CD4-positive, CD25-positive, alpha-beta regulatory T cell (primary cell): Measurements from ENCODE around the gene KYNU. TPM values are rescaled to one million over a fixed set of nuclear protein-coding genes. Genes with fewer than 3 reads are reported as not detected.
"Not testable (repeated sequence)": the region's sequence is repeated elsewhere in the genome, so short reads cannot be mapped to it uniquely, and the experiment has no call there.

Experiments
- ATAC-seq, 2 donors: fragments of 150-1000 bp; cut with Tn5 transposase; one replicate each; pipeline ENCODE4 v1.10.0; 2021; ENCODE audit warnings: low read depth in 2 of 2, moderate number of reproducible peaks in 2 of 2, moderate library complexity in 1 of 2
- DNase-seq, 3 donors: peaks; one replicate each; pipeline versions ENCODE4 v3.0.0 to v3.0.0-alpha.2; 2012 to 2022; ENCODE audit warnings: mixed read lengths in 1 of 3
- H3K27ac ChIP-seq: one replicate; pipeline ENCODE4 v1.7.0; 2013; ENCODE audit warnings: mild to moderate bottlenecking, low read length; ENCODE audit not compliant: insufficient read depth, poor library complexity, severe bottlenecking
- H3K27me3 ChIP-seq: one replicate; pipeline ENCODE4 v1.7.0; 2013; ENCODE audit warnings: low read length; ENCODE audit not compliant: control insufficient read depth, insufficient read depth
- H3K36me3 ChIP-seq: one replicate; pipeline ENCODE4 v1.7.0; 2013; ENCODE audit warnings: mild to moderate bottlenecking, low read length, moderate library complexity; ENCODE audit not compliant: control insufficient read depth, insufficient read depth
- H3K4me1 ChIP-seq: 2 replicates; pipeline ENCODE4 v1.7.0; 2013; ENCODE audit warnings: mild to moderate bottlenecking, low read length; ENCODE audit not compliant: insufficient read depth, control insufficient read depth, poor library complexity, severe bottlenecking
- H3K4me3 ChIP-seq: one replicate; pipeline ENCODE4 v1.7.0; 2013; ENCODE audit warnings: low read depth, mild to moderate bottlenecking, low read length, moderate library complexity
- H3K9me3 ChIP-seq, 2 experiments: 1 replicate in 1 of 2; 2 replicates in 1 of 2; pipeline ENCODE4 v1.7.0; 2013; ENCODE audit warnings: low read length in 2 of 2, mild to moderate bottlenecking in 1 of 2, moderate library complexity in 1 of 2; ENCODE audit not compliant: control insufficient read depth in 2 of 2
- H3K27ac Mint-ChIP-seq, 3 donors: one replicate each; pipeline ENCODE4 v1.8.0; 2020 to 2022; ENCODE audit warnings: mild to moderate bottlenecking in 3 of 3, mixed read lengths in 3 of 3, moderate library complexity in 2 of 3
- H3K27me3 Mint-ChIP-seq: one replicate; pipeline ENCODE4 v1.8.0; 2022; ENCODE audit warnings: mild to moderate bottlenecking, mixed read lengths
- H3K36me3 Mint-ChIP-seq: one replicate; pipeline ENCODE4 v1.8.0; 2020; ENCODE audit warnings: mixed read lengths
- H3K4me1 Mint-ChIP-seq, 4 donors: one replicate each; pipeline ENCODE4 v1.8.0; 2020 to 2022; ENCODE audit warnings: mixed read lengths in 4 of 4, mild to moderate bottlenecking in 1 of 4
- H3K4me3 Mint-ChIP-seq, 4 donors: one replicate each; pipeline ENCODE4 v1.8.0; 2020 to 2022; ENCODE audit warnings: mild to moderate bottlenecking in 4 of 4, mixed read lengths in 4 of 4, moderate library complexity in 3 of 4
- H3K9me3 Mint-ChIP-seq, 7 donors: one replicate each; pipeline ENCODE4 v1.8.0; 2020 to 2022; ENCODE audit warnings: mixed read lengths in 7 of 7, mild to moderate bottlenecking in 3 of 7, moderate library complexity in 2 of 7
- polyA plus RNA-seq, 4 donors: library from polyadenylated mRNA; unstranded; fragments of 300-500 nt; fragmentation: Illumina TruSeq; gene quantifications; one replicate each; pipeline ENCODE4 v1.2.3, GENCODE V29; 2021
- total RNA-seq: library from RNA; stranded (reverse); gene quantifications from one replicate; pipeline ENCODE4 v1.2.3, GENCODE V29; 2022

KYNU gene
- total and polyA plus RNA-seq, 5 donors from 2014 or later = 0.08 TPM; not detected in 4

DNA sequence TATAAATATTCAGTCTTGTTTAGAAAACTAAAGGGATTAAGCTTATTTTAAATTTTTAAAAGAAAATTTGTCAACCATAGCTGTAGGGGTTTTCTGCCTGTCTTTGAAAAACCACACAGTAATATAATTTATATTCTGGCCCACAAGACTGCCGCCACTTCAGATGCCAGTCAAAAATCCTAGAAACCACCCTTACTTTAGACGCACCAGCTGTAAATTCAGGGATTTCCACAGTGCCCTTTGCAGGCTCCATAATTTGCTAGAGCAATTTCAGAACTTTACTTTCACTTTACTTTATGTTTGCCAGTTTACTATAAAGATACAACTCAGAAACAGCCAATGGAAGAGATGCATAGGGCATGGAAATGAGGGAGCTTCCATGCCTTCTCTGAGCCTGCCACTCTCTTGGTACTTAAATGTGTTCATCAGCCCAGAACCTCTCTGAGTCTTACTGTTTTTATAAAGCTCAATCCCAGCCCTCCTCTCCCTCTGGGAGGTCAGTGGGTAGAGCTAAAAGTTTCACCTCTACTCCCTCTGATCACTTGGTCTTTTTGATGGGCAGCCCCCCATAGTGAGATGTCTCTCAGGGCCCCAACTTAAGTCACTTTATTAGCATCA lies 63.3 kb downstream of the KYNU start:
- Histone ChIP-seq H3K36me3 (no peaks in the 10 kb centered on the region), H3K27ac (no peak overlapping the region), H3K4me3 (no peak overlapping the region), H3K9me3 (no peaks in the 10 kb centered on the region), H3K27me3 (peaks cover 2% of the 10 kb centered on the region), H3K4me1 (no peaks in the 10 kb centered on the region)
- no peak for ATAC-seq
- peaks cover 0 to 2% (median 0%) of the 10 kb centered on the region in 7 donors for H3K9me3 Mint-ChIP-seq
- H3K27me3 Mint-ChIP-seq = peaks cover 9% of the 10 kb centered on the region
- H3K4me1 Mint-ChIP-seq = no peaks in the 10 kb centered on the region
- H3K4me3 Mint-ChIP-seq = no peak overlapping the region
- H3K27ac Mint-ChIP-seq = no peak overlapping the region
- no peaks in the 10 kb centered on the region for H3K36me3 Mint-ChIP-seq
- no peak for DNase-seq

DNA sequence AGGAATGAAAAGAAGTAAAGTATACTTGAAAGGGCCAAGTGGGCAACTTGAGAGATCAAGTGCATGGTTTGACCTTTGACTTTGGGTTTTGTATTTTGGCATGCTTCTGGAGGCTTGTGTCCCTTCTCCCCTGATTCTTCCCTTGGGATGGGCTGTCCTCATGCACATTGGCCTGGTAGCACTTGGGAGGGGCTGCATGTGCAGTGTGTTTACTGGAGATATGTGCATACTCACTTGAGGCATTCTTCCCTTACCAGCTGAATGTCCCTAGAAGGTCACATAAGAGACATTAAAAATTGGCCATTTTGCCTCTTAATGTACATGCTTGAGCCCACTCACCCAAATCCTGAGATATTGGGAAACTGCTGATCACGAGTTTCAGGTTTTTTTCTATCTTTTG lies 65.2 kb downstream of the KYNU start:
- H3K36me3 ChIP-seq = no peaks in the 10 kb centered on the region
- no peak overlapping the region for H3K4me3 Mint-ChIP-seq
- H3K36me3 Mint-ChIP-seq = no peaks in the 10 kb centered on the region
- no peaks in the 10 kb centered on the region for H3K9me3 Mint-ChIP-seq
- no peak overlapping the region for H3K4me3 ChIP-seq
- DNase-seq = no peak
- ATAC-seq = no peak
- H3K27ac Mint-ChIP-seq = no peak overlapping the region
- peaks cover 9% of the 10 kb centered on the region for H3K27me3 Mint-ChIP-seq
- no peaks in the 10 kb centered on the region for H3K9me3 ChIP-seq
- no peaks in the 10 kb centered on the region for H3K4me1 Mint-ChIP-seq
- H3K4me1 ChIP-seq = no peaks in the 10 kb centered on the region
- peaks cover 2% of the 10 kb centered on the region for H3K27me3 ChIP-seq
- H3K27ac ChIP-seq = no peak overlapping the region

DNA sequence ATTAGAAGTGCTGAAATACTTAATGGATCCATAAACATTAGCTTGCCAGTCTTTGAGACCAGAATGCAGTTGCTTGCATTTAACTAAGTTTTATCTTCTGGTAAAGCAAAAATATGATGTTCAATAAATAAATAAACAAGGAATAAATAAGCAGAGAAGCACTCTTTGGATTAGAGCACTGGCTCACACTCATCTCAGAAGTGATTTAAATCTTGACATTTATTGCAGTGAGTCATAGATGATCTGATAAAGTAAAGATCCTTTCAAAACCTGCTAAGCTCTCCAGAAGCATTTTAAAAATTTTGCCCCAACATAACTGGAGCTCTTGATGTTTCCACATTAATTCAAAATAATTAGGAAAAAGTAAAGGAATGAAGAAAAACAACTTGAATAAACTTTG lies 66.8 kb downstream of the KYNU start:
- no peaks in the 10 kb centered on the region for H3K9me3 ChIP-seq
- Mint-ChIP-seq H3K27me3 (peaks cover 9% of the 10 kb centered on the region), H3K36me3 (no peaks in the 10 kb centered on the region), H3K9me3 (no peaks in the 10 kb centered on the region), H3K4me1 (no peaks in the 10 kb centered on the region), H3K27ac (no peak overlapping the region), H3K4me3 (no peak overlapping the region)
- peaks cover 2% of the 10 kb centered on the region for H3K27me3 ChIP-seq
- no peak overlapping the region for H3K4me3 ChIP-seq
- H3K4me1 ChIP-seq = no peaks in the 10 kb centered on the region
- DNase-seq (no peak), ATAC-seq (no peak)
- no peaks in the 10 kb centered on the region for H3K36me3 ChIP-seq
- no peak overlapping the region for H3K27ac ChIP-seq

DNA sequence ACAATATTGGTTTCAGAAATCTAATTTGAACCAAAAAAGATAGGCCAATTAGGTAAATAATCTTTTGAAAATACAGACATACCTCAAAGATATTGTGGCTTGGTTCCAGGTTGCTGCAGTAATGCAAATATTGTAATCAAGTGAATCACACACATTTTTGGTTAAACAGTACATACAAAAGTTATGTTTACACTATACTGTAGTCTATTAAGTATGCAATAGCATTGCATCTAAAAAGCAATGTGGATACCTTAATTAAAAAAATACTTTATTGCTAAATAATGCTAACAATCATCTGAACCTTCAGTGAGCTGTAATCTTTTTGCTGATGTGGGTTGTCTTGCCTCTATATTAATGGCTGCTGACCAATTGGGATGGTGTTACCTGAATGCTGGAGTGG lies 67.3 kb downstream of the KYNU start:
- H3K36me3 Mint-ChIP-seq = no peaks in the 10 kb centered on the region
- H3K9me3 Mint-ChIP-seq = peaks cover 0 to 1% (median 0%) of the 10 kb centered on the region in 7 donors
- no peak overlapping the region for H3K4me3 Mint-ChIP-seq
- ATAC-seq (no peak), DNase-seq (no peak)
- Histone ChIP-seq H3K4me3 (no peak overlapping the region), H3K4me1 (no peaks in the 10 kb centered on the region), H3K27me3 (peaks cover 2% of the 10 kb centered on the region), H3K27ac (no peak overlapping the region), H3K9me3 (no peaks in the 10 kb centered on the region), H3K36me3 (no peaks in the 10 kb centered on the region)
- no peaks in the 10 kb centered on the region for H3K4me1 Mint-ChIP-seq
- no peak overlapping the region for H3K27ac Mint-ChIP-seq
- H3K27me3 Mint-ChIP-seq = peaks cover 9% of the 10 kb centered on the region

DNA sequence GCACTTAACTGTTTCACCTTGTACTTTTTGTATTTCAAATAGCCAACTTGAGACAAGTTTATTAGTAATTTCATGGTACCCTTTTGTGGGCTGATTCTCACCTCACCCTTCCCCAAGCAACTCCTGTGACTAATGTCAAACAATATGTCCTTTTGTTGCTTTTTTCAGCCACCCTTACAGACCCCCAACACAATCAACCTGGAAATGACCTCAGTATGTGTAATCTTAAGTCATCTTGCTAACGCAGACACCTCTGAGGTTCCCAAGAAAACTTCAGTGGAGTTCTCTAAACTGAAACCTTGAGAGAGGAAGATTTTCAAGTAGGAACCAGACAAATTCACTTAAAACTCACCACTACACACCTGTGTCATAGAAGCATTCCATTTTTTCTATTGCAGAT lies 69.5 kb downstream of the KYNU start:
- Histone ChIP-seq H3K4me3 (no peak overlapping the region), H3K4me1 (no peaks in the 10 kb centered on the region), H3K36me3 (no peaks in the 10 kb centered on the region), H3K27me3 (no peaks in the 10 kb centered on the region), H3K9me3 (no peaks in the 10 kb centered on the region), H3K27ac (no peak overlapping the region)
- no peaks in the 10 kb centered on the region for H3K4me1 Mint-ChIP-seq
- H3K27me3 Mint-ChIP-seq = peaks cover 4% of the 10 kb centered on the region
- H3K36me3 Mint-ChIP-seq = no peaks in the 10 kb centered on the region
- H3K27ac Mint-ChIP-seq = no peak overlapping the region
- H3K9me3 Mint-ChIP-seq = peaks cover 0 to 4% (median 0%) of the 10 kb centered on the region in 7 donors
- no peak for DNase-seq
- ATAC-seq = no peak
- no peak overlapping the region for H3K4me3 Mint-ChIP-seq

DNA sequence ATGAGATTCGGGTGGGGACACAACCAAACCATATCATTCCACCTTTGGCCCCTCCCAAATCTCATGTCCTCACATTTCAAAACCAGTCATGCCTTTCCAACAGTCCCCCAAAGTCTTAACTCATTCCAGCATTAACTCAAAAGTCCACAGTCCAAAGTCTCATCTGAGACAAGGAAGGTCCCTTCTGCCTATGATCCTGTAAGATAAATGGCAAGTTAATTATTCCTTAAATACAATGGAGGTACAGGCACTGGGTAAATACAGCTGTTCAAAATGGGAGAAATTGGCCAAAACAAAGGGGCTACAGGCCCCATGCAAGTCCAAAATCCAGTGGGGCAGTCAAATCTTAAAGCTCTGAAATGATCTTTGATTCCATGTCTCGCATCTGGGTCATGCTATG lies 71.3 kb downstream of the KYNU start:
- H3K4me3 ChIP-seq, ATAC-seq, H3K27ac Mint-ChIP-seq, H3K4me1 Mint-ChIP-seq, DNase-seq, H3K27me3 Mint-ChIP-seq, H3K9me3 ChIP-seq, H3K4me3 Mint-ChIP-seq, H3K36me3 ChIP-seq, H3K36me3 Mint-ChIP-seq, H3K4me1 ChIP-seq, H3K27ac ChIP-seq, H3K9me3 Mint-ChIP-seq, H3K27me3 ChIP-seq: not testable (repeated sequence)

DNA sequence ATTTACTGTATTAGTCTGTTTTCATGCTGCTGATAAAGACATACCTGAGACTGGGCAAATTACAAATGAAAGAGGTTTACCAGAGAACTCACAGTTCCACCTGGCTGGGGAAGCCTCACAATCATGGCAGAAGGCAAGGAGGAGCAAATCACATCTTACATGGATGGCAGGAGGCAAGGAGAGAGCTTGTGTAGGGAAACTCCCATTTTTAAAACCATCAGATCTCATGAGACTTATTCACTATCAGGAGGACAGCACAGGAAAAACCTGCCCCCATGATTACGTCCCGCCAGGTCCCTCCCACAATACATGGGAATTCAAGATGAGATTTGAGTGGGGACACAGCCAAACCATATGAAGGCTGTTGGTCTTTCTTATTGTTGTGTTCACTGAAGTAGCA lies 72.9 kb downstream of the KYNU start:
- H3K4me1 Mint-ChIP-seq, H3K36me3 ChIP-seq, H3K4me3 ChIP-seq, H3K4me3 Mint-ChIP-seq, H3K4me1 ChIP-seq, ATAC-seq, DNase-seq, H3K27ac ChIP-seq, H3K9me3 Mint-ChIP-seq, H3K27me3 ChIP-seq, H3K36me3 Mint-ChIP-seq, H3K9me3 ChIP-seq, H3K27ac Mint-ChIP-seq: not testable (repeated sequence)
- peaks cover 15% of the 10 kb centered on the region for H3K27me3 Mint-ChIP-seq

DNA sequence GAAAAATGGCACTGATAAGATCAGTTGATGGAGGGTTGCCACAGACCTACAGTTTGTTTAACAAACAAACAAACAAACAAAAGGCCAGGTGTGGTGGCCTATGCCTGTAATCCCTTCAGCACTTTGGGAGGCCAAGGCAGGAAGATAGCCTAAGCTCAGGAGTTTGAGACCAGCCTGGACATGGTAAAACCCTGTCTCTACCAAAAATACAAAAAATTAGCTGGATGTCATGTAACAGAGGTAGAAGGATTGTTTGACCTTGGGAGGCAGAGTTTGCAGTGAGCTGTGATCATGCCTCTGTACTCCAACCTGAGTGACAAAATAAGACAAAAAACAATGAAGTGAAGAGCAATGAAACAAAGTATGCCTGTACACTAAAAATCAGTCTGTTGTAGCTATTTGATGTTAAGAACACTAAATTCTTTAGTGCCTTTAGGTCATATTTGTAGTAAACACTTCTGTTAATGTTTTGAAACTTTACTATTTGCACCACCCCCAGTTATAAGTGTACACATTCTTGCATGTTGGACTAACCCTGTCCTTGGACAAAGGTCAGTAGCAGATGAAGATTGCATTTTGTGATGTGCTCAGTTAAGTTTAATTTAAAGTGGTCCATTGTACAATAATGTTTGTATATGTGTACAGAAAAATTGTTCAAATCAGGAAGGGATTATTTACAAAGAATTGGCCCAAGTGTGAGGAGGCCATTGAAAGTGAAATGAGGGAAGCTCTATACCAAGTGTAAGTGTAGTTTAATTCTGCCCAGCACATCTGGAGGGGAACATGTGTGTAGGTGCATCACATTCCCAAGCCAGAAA lies 73.9 kb downstream of the KYNU start:
- no peak overlapping the region for H3K27ac Mint-ChIP-seq
- Histone ChIP-seq H3K4me3 (no peak overlapping the region), H3K36me3 (no peaks in the 10 kb centered on the region), H3K9me3 (no peaks in the 10 kb centered on the region), H3K27me3 (no peaks in the 10 kb centered on the region), H3K27ac (no peak overlapping the region), H3K4me1 (no peaks in the 10 kb centered on the region)
- H3K4me1 Mint-ChIP-seq = no peaks in the 10 kb centered on the region
- H3K4me3 Mint-ChIP-seq = no peak overlapping the region
- ATAC-seq = no peak
- H3K9me3 Mint-ChIP-seq = peaks cover 0 to 4% (median 0%) of the 10 kb centered on the region in 7 donors
- no peak for DNase-seq
- H3K36me3 Mint-ChIP-seq = no peaks in the 10 kb centered on the region
- peaks cover 21% of the 10 kb centered on the region for H3K27me3 Mint-ChIP-seq
